HG02970 (cell line): ENCODE measurements around the gene CYTH3.

ENCODE experiments used
- ATAC-seq: cut with Tn5 transposase; IDR thresholded peaks from one replicate; pipeline ENCODE4 v1.9.1; 2021; ENCODE audit warnings: mild to moderate bottlenecking, moderate library complexity, moderate number of reproducible peaks; ENCODE audit not compliant: unreplicated experiment, low FRiP score

Gene CYTH3

GRCh38 chr7:6169805-6170520 lies 102.5 kb downstream of the CYTH3 start:
- ATAC-seq = no peak

- no peak for ATAC-seq
Measured at GRCh38 chr7:6168477-6168868, 104.0 kb downstream of the CYTH3 start.

DNA sequence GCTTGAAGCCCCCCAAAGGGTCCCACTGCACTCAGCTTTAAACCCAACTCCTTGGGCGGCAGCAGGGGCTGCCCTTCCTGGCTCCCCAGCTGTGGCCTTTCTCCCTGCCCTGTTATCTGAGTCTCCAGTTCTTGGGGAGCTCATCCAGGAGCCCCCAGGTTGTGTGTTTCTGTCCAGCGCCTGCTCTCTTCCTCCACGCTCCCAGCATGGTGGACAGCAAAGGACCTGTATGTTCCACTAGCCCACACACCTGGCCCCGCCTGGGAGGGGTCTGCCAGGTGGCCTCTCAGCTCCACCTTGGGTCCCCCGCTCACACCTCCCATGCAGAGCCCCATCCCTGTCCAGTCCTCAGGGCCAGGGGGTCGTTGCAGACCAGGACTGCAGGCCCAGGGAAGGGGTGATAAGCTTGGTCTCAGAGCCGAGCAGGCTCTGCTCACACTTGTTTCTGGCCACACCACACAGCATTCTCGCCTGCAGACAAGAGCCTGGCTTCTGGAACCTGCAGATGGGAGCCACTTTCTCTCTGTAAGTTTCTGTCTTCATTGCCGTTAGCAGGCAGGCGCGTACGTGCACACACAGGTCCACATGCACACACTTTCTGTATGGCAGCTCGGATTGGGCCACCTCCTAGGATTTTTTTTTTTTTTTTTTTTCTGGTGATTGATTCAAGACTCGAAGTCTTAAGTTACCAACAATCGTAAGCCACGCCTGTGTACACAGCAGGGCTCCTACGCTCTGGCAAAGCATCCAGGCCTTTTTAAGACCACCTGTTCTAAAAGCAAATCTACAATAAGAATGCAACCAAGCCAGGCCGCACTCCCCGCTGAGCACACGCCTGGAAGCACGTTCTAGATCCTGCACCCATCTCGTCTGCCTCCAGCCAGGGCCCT lies 104.6 kb downstream of the CYTH3 start:
- no peak for ATAC-seq

DNA sequence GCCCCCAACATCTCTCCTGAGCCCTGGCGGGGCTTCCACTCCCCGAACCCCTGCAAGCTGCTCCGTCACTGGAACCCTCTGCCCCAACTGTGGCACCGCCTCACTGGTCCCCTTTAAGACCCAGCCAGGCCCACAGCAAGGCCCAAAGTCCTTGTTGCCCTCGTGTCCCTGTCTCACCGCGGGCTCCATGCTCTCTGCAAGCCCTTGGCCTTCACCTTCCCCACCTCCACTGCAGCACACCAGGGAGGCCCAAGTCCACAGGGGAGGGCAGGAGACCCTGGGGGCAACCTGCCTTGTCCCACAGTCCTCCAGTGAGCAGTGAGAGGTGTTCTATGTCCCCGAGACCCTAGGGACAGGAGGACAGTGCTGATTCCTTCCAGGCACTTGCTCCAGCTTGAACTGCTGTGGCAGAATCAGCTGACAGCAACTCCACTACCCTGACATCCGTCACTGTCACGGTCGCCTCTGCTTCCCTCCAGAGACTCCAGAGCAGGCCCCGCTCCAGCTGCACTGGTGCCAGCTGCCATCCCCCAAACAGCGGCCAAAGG lies 105.3 kb downstream of the CYTH3 start:
- no peak for ATAC-seq

DNA sequence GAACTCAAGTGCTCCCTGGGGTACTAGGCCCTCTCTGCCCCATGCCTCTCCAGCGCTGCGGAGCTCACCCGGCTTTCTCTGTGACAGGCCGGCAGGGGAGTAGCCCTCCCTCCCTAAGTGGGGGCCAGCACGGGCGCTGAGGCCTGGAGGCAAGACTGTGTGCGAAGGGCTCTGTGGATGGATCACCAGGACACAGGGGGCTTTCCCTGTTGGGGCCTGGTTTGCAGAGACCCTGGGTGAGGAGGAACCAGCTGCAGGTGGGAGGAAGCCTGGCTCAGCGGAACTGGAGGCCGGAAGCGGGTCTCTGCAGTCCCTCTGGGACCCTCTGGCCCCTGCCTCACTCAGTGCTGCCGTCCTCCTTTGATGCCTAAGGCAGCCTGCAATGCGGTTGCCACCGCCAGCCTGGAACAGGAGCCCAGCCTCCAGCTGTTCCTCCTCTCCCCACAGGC lies 106.0 kb downstream of the CYTH3 start:
- no peak for ATAC-seq

GRCh38 chr7:6165521-6166320 lies 106.7 kb downstream of the CYTH3 start:
- ATAC-seq = no peak

- ATAC-seq = no peak
Measured at GRCh38 chr7:6165075-6165474, 107.3 kb downstream of the CYTH3 start.

GRCh38 chr7:6164491-6164890 lies 107.9 kb downstream of the CYTH3 start:
- no peak for ATAC-seq

DNA sequence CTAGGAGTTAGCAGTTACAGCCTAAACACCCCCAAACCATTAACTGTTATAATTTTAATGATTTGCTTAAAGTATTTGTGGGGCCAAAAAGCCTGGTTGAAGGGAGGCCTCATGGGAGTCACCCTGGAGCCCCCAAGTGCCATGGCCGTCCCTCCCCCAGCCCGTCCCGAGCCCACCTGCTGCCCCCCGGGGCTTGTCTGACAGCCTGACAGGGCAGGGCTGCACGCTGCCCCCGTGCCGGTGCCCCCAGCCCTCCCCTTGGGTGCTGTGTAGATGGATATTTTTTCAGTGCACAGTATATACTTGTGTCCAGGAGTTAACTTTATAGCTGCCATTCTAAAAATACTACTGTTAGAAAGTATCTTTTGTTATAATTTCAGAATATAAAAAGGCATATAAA lies 108.4 kb downstream of the CYTH3 start:
- ATAC-seq = no peak

DNA sequence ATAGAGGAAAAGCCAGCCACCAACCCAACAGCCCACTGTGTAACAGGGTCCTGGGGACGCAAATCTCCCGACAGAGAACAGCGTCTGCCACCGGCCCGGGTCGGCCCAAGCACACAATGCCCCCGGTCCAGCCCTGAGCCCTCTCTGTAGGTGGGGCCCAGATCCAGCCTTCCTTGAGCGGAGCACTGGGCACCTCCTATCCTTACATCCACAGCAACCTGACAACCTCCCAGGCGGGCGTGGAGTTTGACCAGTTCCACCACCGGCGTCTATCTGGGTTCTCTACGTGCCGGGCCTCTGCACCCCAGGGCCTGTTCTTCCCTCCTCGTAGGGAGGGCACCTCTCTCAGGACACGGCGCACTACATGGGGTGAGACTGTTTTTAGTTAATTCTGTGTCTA lies 109.0 kb downstream of the CYTH3 start:
- ATAC-seq = no peak

DNA sequence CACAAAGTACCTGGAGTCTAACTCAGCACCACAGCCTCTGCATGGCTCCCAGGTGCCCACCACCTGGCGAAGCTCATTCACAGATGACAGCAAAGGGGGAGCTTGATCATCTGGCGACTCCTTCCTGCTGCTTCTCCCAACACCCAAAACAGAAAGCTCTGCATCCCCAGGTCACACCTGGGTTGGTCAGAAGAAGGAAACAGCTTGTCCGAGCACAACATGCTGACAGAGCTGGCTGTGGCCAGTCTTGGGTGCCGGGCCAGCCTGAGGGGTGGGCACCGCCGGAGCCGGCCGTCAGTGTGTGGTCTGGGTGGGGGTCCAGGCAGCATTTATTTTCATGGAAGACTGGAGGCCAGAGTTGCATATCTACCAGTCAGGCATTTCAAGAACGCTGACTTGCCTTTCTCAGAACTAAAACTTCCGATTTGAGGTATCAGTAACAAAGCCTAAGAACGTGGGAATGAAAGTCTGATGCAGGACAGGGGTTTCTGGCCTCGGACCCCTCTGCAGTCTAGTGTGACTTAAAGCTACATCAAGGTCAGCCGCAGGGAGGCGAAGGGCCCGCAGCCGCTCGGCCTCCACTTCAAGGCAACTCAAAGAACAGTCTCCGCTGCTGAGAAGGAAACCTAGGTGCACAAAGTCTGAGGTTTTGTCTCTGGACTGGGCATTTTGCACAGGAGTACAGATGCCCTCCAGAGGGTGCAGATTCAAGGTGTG lies 109.6 kb downstream of the CYTH3 start:
- no peak for ATAC-seq

GRCh38 chr7:6162331-6162620 lies 110.1 kb downstream of the CYTH3 start:
- no peak for ATAC-seq

DNA sequence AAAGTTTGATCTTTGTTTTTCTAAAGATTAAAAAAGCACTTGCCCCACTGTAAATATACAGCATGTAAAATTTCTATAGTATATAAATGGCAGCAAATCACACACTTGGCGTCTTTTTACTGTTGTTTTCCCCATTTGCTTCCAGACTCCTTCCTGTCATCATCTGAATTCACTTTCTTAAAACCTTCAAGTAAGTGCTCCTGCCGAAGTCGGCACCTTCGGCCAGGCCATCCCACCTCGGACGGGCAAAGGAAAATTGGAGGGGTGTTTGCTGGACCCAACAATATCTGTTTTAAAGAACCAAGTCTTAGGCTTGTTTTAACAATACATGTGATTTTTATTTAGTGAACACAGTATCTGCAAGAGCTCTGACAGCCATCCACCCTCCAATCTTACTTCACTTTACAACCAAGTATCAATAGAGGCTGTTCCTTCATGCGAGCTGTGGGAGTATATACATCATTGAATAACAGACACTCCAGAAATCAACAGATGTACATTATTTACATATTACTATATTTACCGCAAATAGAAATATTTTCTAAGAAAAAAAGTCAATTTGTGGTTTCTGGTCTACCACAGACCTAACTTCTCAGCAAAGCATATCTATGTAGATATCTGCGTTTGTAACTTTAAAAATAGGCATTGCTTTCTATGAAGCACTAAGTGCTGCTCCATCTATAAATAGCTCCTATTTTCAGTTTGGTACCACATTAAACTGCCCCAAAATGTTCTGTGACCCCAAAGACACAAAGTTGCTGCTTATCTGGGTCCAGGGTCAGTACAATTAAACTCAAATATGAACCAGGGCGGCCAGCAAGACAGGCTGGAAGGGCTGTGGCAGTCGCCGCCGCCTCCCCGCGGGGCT lies 110.7 kb downstream of the CYTH3 start:
- ATAC-seq = no peak

GRCh38 chr7:6160191-6160623 lies 112.2 kb downstream of the CYTH3 start:
- no peak for ATAC-seq

- no peak for ATAC-seq
Measured at GRCh38 chr7:6159524-6160031, 112.8 kb downstream of the CYTH3 start.

DNA sequence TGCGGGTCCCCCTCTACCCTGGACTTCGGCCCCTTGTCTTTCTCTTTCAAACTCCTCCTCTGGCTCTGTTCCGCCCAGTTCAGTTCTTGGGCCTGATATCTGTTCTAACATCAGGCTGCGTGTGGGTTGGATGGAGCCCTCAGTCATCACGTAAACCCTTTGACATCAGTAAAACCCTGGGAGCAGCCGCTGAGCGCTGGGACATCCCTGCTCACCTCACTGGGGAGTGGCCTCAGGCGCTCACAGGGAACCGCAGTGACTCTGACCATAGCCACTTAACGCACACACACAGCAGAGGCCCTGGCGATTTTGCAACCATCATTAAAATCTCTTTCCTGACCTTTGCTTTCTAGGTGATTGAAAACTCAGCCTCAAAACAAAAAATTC lies 113.3 kb downstream of the CYTH3 start:
- ATAC-seq = no peak

- ATAC-seq = no peak
Measured at GRCh38 chr7:6158424-6159096, 113.9 kb downstream of the CYTH3 start.

GRCh38 chr7:6157685-6158423 lies 114.6 kb downstream of the CYTH3 start:
- ATAC-seq = no peak
